Activated naive CD4-positive, alpha-beta T cell treated with Interleukin-2 at 50 U/mL for 16 hours (primary cell): ENCODE measurements around the gene PHLDB1.

ENCODE experiments used
- DNase-seq: peaks from one replicate; pipeline ENCODE4 v3.0.0-alpha.2; 2020

PHLDB1 gene

GRCh38 chr11:118640332-118641154, 33.1 kb downstream of the PHLDB1 start:
- no peak for DNase-seq

- no peak for DNase-seq
These were observed 34.1 kb downstream of the PHLDB1 start for GRCh38 chr11:118641397-118642019.

GRCh38 chr11:118643142-118643994, 36.0 kb downstream of the PHLDB1 start:
- no peak for DNase-seq

GRCh38 chr11:118643995-118644345, 36.6 kb downstream of the PHLDB1 start:
- no peak for DNase-seq

GRCh38 chr11:118644496-118644895, 37.1 kb downstream of the PHLDB1 start:
- no peak for DNase-seq

- no peak for DNase-seq
These were observed 37.8 kb downstream of the PHLDB1 start for GRCh38 chr11:118645066-118645715.

- no peak for DNase-seq
These were observed 39.0 kb downstream of the PHLDB1 start for GRCh38 chr11:118646393-118646792.

- no peak for DNase-seq
These were observed 40.9 kb downstream of the PHLDB1 start for GRCh38 chr11:118648291-118648690.

- no peak for DNase-seq
These were observed 42.5 kb downstream of the PHLDB1 start for GRCh38 chr11:118649941-118650340.

- no peak for DNase-seq
These were observed 43.0 kb downstream of the PHLDB1 start for GRCh38 chr11:118650366-118650765.

GRCh38 chr11:118651820-118652219, 44.4 kb downstream of the PHLDB1 start:
- no peak for DNase-seq

- DNase-seq = no peak
These were observed 45.3 kb downstream of the PHLDB1 start for GRCh38 chr11:118652681-118653181.

- no peak for DNase-seq
These were observed 46.4 kb downstream of the PHLDB1 start for GRCh38 chr11:118653684-118654390.

GRCh38 chr11:118655486-118656190, 48.2 kb downstream of the PHLDB1 start:
- DNase-seq = no peak

GRCh38 chr11:118656563-118657165, 49.2 kb downstream of the PHLDB1 start:
- DNase-seq = no peak

- no peak for DNase-seq
These were observed 49.8 kb downstream of the PHLDB1 start for GRCh38 chr11:118657238-118657637.

- DNase-seq = no peak
These were observed 50.5 kb downstream of the PHLDB1 start for GRCh38 chr11:118657709-118658428.

- no peak for DNase-seq
These were observed 51.3 kb downstream of the PHLDB1 start for GRCh38 chr11:118658429-118659313.

GRCh38 chr11:118659314-118659952, 52.0 kb downstream of the PHLDB1 start:
- peak; percentile 88 for DNase-seq
